Stimulated activated CD8-positive, alpha-beta memory T cell treated with anti-CD3 and anti-CD28 coated beads, Interleukin-7, amount 100 ng/mL, for 4 hours (primary cell): ENCODE measurements around the gene STAT1.
A peak's percentile ranks its signal among the peaks of the same experiment; 100 is the strongest.

Experiments
- DNase-seq, 2 donors: peaks; one replicate each; pipeline ENCODE4 v3.0.0-alpha.2; 2020; ENCODE audit warnings: low read depth in 2 of 2

Gene STAT1

DNA sequence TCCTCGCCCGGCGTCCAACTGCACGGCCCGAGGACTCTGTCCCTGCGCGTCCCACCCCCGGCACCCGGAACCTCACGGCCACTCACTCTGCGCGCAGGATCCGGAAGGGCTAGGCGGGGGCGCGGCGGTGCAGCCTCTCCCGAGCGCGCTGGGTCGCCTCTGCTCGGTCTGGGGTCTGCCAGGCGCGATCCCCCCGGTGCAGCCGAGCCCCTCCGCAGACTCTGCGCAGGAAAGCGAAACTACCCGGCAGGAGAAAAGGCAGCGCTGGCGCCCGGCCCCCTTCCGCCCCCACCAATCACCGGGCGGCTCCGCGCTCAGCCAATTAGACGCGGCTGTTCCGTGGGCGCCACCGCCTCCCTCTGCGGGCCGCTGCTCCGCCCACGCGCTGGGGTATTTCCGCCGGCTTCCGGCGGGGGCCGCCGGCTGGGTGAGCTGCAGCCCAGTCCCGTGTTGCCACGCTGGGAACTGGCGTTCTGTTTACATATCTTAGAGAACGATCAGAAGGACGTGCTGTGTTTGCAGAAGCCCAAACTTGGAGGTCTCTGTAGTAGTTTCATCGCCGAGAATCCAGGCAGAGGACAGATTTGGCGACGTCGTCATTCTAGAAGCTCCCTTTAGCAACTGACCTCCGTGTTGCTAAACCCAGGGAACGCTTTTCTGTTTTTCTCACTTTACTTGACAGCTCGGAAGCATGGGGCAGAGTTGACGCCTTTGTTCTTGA lies at the start of gene STAT1:
Gene STAT1 (minus strand): TSS at position 240 of the 721 bp plus-strand sequence. CDS start 4,168 bp downstream, outside the sequence.
- DNase-seq: peak; percentile 90 to 96

DNA sequence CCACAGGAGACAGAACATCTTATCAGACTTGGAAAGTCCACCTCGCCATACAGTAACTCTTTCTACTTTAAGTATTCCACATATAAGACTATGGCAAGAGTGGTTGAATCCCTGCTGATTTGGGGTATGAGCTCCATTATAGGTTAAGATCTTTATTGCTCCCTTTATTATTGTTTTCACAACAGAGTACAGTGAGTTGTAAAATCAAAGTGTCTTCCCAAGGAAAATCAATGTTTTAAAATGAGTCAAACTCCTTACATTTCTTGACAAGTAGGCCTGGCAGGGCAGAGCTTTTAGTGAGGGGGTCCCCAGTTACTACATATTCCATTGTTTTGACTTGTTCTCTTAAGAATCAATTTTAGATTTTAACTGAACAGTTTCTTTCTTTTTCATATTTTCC lies 49.6 kb upstream of the STAT1 start:
- DNase-seq: no peak

DNA sequence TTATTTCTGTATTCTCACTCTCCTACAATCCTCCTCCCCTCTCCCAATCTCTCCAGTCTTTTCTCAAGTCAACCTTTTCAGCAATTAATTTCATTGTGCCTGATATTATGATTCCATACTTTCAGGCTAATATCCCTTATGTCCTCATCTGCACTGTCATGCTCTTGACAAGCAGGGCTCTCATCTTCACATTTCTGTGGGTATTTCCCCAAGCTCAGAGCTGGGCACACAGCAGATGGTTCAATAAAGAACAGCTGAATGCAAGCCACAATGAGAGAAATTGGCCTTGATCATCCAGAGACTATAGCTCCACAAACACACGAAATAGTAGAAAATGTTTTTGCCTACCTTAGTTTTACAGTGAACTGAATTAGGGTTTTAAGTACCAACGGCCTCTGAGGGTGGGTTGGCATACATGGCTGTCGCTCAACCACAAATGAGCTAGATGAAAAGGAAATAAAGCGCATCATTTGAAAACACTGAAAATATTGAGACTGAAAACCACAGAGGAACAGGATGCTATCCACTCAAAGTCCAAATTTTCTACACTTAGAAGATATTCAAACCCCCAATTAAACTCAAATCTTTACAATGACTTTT lies 47.5 kb upstream of the STAT1 start:
- DNase-seq: no peak

DNA sequence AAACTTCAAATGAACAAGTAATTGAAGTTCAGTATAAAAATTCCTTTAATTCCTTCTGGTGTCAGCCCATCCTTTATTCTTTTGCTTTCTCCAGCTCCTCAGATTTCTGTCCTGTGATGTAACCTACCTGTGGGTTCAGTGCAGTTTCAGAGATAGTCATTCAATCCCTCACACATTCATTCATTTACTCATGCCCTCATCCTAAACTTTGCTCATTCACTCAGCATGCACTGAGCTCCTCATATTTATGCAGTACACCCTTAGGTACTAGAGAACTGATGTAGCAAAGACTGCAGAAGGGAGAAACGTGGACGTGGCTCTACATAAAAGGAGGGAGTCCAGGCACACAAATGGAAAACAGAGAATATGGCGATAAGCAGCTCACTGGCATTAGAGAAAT lies 45.3 kb upstream of the STAT1 start:
- no peak for DNase-seq

DNA sequence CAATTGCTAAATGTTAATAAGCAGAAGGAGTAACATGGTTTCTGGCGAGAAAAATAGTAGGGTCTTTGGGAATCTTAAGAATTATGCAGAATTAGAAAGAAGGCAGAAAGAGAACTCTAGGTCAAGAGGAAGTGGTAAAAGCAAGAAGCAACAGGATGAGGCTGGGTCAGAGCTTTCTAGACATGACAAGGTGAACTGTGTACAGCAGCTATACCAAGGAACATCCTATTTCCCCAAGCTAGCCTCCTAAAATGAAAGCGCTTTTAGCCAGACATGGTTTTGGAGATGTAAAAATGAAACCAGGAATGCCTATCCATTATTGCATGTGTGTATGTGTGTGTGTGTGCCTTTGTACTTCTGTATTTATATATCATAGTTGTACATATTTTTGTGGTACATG lies 42.3 kb upstream of the STAT1 start:
- DNase-seq: no peak

DNA sequence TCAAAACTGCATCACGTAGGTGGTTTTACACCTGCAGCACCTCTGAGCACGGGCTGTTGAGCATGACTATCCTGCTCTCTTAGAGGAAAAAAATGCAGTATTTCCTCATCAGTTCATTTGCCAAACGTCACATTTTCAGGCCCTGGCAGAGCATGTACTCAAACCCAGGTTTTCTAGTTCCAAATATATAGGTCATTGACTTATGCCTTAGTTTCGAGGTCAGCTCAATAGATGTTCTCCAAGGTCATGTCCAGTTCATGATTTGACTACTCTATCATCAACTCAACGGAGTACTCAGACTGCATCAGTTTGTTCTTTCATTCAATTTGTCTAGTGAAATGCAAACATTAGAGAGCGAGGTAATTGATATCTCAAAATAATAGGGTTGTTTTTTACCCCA lies 39.3 kb upstream of the STAT1 start:
- no peak for DNase-seq

DNA sequence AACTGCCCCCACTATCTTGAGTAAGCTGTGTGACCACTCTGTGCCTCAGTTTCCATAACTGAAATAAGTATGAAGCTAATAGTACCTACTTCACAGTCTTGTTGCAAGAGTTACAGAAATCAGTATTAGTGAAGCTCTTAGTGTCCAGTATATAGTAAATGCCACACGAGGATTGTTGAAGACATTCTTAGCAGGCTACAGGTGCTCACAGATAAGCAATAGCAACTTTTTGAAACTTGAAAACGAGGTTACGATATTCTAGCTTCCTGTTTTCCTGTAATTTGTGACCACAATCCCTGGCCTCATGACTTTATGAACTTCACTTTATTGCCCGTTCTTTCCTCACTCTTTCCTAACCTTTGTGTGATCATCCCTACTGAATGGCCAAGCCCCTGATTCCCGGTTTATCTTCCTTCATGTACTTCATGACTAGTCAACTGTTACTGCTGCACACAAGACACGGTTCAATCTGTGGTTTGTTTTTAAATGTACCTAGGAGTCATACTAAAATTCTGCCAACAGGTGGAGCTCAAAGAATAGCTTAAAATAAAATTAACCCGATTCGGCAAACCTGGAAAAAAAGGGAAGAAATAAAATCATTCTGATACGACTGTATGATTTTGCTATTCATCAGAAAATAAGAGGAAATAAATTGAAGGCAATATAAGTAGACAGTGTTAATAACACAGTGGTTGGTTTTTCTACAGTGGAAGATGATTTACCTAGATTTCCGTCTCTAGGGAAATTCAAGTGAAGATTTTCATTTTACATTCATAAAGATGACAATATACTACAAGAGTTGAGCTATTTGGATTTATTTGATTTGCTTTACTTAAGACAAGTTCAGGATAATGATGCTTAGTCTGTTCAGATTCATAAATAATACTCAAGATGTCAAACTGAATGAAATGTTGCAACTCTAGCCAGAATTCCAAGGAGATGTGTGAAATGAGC lies 38.1 kb upstream of the STAT1 start:
- no peak for DNase-seq

DNA sequence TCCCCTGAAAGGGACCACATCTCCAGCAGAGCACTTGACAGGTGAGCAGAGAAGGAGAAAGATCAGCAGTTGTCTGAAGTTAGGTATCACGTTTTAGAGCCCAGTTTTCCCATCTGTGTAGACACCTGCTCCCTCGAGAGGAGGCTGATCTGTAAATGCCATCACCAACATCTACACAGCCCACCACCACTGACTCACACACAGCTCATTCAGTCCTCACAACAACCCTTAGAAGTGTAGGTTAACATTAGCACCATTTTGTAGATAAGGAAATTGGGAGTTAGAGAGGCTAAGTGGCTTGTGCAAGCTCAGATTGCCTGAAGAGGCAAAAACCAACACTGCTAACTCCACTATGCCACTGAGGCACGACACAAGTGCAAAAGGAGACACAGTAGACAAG lies 37.2 kb upstream of the STAT1 start:
- DNase-seq: no peak

DNA sequence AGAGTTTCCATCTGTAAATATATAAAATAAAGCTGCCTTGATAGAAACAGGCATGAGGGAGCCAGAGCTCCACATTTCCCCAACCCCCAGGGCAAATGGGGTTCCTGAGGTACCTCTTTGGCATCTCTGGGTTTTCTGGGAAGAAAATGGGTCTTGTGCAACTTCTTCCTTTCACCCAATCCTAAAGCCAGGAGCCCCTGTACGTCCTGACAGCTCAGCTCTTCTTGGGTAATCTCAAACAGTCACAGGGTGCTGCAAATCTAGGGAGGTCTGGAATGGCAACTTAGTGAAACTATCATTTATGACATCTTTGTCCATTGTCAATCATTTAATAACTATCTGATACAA lies 36.6 kb upstream of the STAT1 start:
- DNase-seq: no peak

DNA sequence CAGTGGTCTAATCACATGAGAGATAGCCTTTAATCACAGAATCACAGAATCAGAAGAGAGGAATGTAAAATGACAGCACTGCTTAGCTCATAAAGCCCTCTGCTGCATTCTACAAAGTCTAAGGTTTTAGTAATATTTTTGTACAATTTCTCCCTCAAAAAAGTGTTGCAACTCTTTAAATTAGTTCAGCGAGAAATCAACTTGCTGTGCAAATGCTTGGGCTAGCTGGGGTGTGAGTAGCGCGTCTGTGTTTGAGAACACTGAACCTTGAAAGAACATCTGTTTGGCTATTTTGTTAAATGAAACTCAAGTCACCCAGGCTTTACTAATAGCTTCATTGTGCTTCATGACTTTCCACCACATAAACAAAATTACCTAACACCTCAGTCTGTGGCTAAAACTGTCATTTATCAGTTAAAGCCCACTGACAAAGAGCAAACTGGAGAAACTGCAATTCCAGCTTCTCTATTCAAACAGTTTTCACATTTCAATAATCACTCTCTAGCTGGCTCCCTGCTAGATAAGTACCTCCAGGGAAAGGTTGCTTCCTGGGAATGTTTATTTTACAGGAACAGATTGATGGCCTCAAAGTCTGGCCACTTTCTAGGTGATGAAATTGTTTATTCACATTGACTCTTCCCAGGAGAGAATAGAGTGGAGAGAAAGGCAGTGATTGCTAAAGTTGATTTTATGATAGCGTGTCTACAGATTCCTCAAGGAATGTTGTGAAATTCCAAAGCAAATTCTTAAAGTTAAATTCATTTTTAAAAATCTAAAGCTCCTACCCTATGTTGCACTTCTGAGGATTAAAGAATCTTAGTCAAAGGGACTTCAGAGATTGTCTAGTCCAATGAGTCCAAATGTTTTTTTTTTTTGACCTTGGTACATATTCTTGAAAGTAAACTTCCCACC lies 36.0 kb upstream of the STAT1 start:
- DNase-seq: no peak

DNA sequence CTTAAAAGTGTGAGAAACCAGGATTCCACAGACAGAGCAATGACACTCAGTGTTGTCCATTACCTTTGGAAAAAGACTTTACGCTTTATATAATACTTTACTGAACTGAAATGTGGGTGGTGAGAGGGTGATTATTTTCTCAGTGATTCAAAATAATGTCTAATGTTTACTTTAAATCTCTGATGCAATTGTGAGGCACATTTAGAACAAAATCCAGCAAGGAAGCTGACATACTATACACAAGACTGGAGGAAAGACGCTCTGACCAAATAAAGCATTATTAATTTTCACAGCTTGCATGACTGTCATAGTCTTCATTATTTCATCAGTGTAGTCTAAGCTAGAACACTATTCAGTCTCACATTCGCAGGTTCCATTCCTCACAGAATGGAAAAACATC lies 34.1 kb upstream of the STAT1 start:
- no peak for DNase-seq

DNA sequence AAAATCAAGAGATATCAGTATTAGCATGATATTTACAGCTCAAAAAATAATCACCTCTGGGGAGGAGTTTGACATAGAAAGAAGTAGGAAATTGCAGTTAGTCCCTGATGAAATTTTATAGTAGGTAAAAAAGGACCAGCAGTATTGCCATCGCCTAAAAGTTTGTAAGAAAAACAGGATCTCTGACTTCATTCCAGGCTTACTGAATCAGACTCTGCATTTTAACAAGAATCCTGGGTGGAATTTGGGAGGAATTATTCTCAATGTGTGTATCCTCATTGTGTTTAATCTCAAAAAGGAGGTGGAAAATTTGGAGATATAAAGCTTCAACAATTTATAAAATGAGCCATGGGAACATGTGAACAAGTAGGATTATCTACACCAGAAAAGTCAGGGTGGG lies 31.2 kb upstream of the STAT1 start:
- DNase-seq: no peak

DNA sequence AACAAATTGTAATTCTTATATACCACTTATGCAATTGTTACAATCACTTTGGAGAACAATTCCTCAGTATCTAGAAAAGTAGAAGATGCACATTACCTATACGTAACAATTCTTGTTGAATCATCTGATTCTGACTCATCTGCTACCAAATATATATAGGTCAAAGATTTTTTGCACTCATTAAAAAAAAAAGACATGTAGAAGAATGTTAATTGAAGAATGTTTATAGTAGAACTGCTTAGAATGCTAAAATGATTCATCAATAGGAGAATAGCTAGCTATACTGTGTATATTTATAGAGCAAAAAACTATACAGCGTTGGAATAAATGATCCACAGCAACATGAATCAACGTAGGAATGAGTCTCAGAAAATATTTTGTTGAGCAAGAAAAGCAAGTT lies 29.5 kb upstream of the STAT1 start:
- no peak for DNase-seq

DNA sequence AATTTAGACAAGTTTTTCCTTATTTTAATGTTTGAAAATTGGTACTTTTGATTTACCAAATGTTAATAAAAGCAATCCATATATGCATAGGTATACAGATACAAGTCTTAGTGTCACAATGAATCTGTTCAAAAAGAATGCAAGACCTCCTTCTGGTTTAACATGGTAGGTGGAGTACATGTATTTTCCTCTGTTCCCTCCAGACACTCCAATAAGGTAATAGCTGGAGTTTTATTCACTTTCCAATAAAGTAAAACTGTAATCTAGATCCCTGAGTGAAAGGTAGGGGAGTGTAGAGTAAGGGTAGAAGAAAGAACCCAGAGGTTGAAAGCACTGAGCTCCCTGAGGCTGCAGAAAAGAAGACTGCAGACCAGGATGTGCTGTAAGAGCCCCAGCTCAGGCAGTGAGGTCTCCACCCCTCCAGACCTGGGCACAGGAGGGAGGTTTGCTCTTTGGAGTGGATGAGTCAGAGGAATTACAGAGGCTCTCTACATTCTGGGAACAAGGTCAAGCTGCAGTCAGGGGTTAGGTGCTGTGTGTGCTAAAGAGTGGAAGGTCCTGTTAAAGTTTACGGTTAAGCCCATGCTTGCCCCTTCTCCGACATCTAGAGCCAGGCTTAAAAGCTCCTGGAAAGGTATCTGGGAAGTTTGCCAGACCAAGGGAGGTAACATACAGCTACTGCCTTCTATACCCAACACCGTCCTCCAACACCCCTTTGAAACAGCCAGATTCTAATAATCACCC lies 27.6 kb upstream of the STAT1 start:
- no peak for DNase-seq

DNA sequence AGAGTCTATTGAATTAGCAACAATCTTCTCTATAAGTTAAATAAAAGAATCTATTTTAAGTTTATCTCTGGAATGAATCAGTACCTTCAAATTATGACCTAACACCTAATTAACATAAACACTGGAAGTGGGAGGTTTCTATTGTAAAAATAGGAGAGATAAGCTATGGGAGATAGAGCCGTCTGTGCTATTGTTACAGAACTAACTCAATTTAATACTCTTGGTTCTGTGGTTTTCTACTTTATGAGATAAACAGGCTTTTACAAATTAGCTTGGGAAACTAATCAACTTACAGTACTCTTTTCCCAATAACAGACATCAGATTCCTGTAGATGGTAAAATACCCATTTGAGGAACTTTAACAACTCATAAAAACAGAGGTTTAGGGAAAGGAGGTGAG lies 25.6 kb upstream of the STAT1 start:
- no peak for DNase-seq

DNA sequence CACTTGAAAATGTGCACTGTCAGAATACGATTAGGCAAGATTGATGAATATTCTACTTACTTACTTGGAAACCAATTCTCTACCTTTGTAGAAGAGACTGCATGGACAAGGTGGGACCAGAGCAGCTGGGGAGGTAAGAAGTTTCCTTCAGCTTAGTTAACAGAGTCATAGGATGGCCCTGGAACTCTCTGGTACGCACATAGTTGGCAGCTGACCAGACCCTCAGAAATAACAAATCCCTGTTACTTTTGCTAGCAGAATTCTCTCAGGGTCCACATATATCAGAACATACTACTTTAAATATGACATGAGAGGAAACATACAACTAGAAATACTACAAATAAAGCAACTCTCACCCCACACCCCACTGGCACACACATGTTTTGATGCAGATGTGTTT lies 24.8 kb upstream of the STAT1 start:
- no peak for DNase-seq

DNA sequence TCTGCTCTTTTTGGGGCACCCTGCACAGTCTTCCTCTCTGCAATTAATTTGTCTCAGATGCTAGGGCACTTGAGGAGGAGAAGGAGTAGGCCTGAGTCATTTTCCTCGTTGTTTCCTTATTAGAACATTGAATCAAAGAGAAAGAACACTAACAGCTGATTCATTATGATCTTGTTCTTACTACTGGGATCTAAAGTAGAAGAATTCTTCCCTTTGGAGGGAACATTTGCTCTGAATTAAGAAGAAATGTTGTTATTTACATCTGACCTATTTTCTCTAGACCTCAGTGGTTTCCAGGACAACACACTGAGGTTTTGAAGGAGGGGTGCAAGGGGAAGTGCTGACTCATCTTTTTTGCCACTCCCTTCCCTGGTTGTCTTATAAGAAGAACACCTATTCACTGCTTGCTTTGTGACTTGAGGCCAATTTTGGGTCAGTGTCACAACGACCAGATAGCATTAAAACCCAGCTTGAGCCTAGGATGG lies 24.3 kb upstream of the STAT1 start:
- DNase-seq: peak in 1 of 2 donors; percentile 28

DNA sequence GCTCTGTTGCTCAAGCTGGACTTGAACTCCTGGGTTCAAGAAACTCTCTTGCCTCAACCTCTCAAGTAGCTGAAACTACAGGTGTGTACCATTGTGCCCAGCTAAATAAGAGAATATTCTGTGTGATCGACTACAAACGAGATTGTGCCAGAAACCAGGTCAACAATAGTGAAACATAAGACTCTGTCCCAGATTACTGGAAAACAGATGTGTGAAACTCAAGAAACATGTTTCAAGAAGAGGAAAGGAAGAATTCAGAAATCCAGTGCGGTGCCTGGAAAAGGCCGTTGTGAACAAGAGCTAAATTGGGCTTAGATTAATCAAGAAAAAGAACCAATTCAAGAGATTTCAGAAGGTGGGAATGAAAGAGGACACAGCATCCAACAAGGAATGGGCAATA lies 23.4 kb upstream of the STAT1 start:
- no peak for DNase-seq

DNA sequence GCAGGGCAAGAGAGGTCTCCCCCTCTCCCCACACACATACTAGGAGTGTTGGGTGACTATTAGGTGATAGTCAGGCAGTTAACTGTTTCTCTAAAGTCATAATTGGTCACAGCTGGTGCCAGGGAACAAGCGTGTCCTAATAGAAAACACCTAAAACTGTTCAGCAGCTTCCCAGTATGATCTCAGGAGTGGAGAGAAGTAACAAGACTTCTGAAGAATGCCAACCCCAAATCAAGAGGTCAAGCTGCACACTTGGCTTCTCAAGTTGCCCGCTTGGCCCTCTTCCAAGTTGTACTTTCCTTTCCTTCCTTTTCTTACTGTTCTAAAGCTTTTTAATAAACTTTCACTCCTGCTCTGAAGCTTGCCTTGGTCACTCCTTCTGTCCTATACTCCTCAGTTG lies 22.4 kb upstream of the STAT1 start:
- DNase-seq: no peak

DNA sequence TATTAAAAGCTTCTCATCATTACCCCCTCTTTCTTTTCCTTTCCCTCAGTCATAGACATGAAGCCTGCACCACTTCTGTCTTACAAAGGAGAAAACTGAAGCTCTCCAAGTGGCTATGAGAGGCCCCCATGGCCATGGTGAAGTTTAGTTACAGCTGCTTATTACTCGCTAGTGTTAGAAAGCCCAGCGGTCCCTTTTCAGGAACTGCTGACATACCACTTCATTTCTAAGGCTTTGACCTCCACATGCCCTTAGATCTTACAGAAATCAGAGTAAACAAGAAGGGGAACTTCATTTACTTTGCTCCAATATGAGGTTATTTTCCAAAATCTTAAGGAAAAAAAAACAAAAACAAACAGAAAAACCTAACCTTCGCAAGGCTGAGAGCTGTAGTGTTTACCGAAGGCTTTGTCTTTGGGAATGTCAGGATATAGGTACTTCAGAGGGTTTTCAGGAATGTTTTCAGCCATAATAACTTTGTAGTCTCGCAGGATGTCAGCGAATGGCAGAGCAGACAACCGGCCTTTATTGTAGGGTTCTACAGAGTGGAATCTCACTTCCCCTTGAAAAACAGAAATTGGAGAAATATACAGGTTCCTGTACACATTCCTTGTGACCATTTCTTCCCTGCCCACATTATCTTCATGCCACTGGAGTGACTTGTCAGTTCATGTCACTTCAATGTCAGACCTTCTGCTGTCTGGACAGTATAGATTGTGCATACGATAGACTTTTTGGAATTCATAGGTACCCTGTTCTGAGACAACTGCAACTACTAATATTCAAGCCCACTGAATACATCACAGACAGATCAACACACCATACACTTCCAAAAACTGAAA lies 18.8 kb upstream of the STAT1 start:
- DNase-seq: no peak
